Kidney capillary endothelial cell (primary cell): ENCODE results near the gene SLC27A1.
"Not testable (repeated sequence)": the region's sequence is repeated elsewhere in the genome, so short reads cannot be mapped to it uniquely, and the experiment has no call there.

ENCODE experiments used
- DNase-seq: peaks from one replicate; pipeline ENCODE4 v3.0.0-alpha.2; 2018; ENCODE audit warnings: low spot score

The SLC27A1 gene

GRCh38 chr19:17511724-17512573 lies 41.6 kb downstream of the SLC27A1 start:
- peak; percentile 52 for DNase-seq

GRCh38 chr19:17512574-17512939 lies 42.2 kb downstream of the SLC27A1 start:
- DNase-seq: no peak

- DNase-seq: no peak
Measured at GRCh38 chr19:17515408-17516149, 45.3 kb downstream of the SLC27A1 start.

GRCh38 chr19:17517898-17518297 lies 47.6 kb downstream of the SLC27A1 start:
- DNase-seq: no peak

GRCh38 chr19:17518654-17519053 lies 48.3 kb downstream of the SLC27A1 start:
- DNase-seq: not testable (repeated sequence)

- no peak for DNase-seq
Measured at GRCh38 chr19:17519967-17520366, 49.6 kb downstream of the SLC27A1 start.

GRCh38 chr19:17520865-17521264 lies 50.5 kb downstream of the SLC27A1 start:
- no peak for DNase-seq

GRCh38 chr19:17522988-17523872 lies 52.9 kb downstream of the SLC27A1 start:
- DNase-seq: no peak

- DNase-seq: no peak
Measured at GRCh38 chr19:17524651-17525050, 54.3 kb downstream of the SLC27A1 start.

GRCh38 chr19:17525141-17525540 lies 54.8 kb downstream of the SLC27A1 start:
- no peak for DNase-seq

GRCh38 chr19:17526922-17527321 lies 56.6 kb downstream of the SLC27A1 start:
- DNase-seq: no peak

GRCh38 chr19:17527326-17527725 lies 57.0 kb downstream of the SLC27A1 start:
- DNase-seq: no peak

GRCh38 chr19:17528610-17529009 lies 58.3 kb downstream of the SLC27A1 start:
- DNase-seq: no peak

- no peak for DNase-seq
Measured at GRCh38 chr19:17529239-17530158, 59.2 kb downstream of the SLC27A1 start.

- no peak for DNase-seq
Measured at GRCh38 chr19:17530586-17530985, 60.3 kb downstream of the SLC27A1 start.

GRCh38 chr19:17532116-17532515 lies 61.8 kb downstream of the SLC27A1 start:
- DNase-seq: no peak

- no peak for DNase-seq
Measured at GRCh38 chr19:17532557-17532956, 62.2 kb downstream of the SLC27A1 start.

- DNase-seq: no peak
Measured at GRCh38 chr19:17534767-17535166, 64.4 kb downstream of the SLC27A1 start.

GRCh38 chr19:17536955-17537354 lies 66.6 kb downstream of the SLC27A1 start:
- DNase-seq: no peak

GRCh38 chr19:17538684-17539237 lies 68.4 kb downstream of the SLC27A1 start:
- no peak for DNase-seq
